ENCODE measurements around the gene LSM4. TPM values are rescaled to one million over a fixed set of nuclear protein-coding genes. Genes with fewer than 3 reads are reported as not detected.

The LSM4 gene
- total and polyA plus RNA-seq, 2 of the 13 experiments (the other 11 are each of a cell fraction or from before 2014, with no cell fraction given): 65.8 to 166 TPM

- TF ChIP-seq, protein P1, sequence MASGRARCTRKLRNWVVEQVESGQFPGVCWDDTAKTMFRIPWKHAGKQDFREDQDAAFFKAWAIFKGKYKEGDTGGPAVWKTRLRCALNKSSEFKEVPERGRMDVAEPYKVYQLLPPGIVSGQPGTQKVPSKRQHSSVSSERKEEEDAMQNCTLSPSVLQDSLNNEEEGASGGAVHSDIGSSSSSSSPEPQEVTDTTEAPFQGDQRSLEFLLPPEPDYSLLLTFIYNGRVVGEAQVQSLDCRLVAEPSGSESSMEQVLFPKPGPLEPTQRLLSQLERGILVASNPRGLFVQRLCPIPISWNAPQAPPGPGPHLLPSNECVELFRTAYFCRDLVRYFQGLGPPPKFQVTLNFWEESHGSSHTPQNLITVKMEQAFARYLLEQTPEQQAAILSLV (CRISPR knock-in tag; IDR thresholded peaks at IDR 0.05; ENCODE audit: borderline replicate concordance): no peak
- no peak for TF ChIP-seq MAF1 (CRISPR knock-in tag; IDR thresholded peaks at IDR 0.05; ENCODE audit: borderline replicate concordance)
- no peak for TF ChIP-seq CBFB (CRISPR knock-in tag; IDR thresholded peaks at IDR 0.05)
- TF ChIP-seq THAP7 (CRISPR knock-in tag; IDR thresholded peaks at IDR 0.05): no peak
- TF ChIP-seq SYNCRIP (IDR thresholded peaks at IDR 0.05; ENCODE audit: insufficient read depth, low read depth, low read length): no peak
- no peak for TF ChIP-seq ZNF644 (CRISPR knock-in tag; IDR thresholded peaks at IDR 0.05; ENCODE audit: low read depth)
- TF ChIP-seq ZNF414 (CRISPR knock-in tag; IDR thresholded peaks at IDR 0.05): no peak
- no peak; the same call in 1 of the 2 replicates for TF ChIP-seq DMAP1 (CRISPR knock-in tag; IDR thresholded peaks at IDR 0.05)
- TF ChIP-seq MTA1 (CRISPR knock-in tag; IDR thresholded peaks at IDR 0.05; ENCODE audit: borderline replicate concordance): no peak
- no peak for TF ChIP-seq KLF15 (CRISPR knock-in tag; IDR thresholded peaks at IDR 0.05; ENCODE audit: borderline replicate concordance)
- TF ChIP-seq ZFYVE20 (CRISPR knock-in tag; IDR thresholded peaks at IDR 0.05; ENCODE audit: borderline replicate concordance, low read depth): no peak
- TF ChIP-seq NCOA2 (CRISPR knock-in tag; IDR thresholded peaks at IDR 0.05): no peak
- no peak for TF ChIP-seq ZNF619 (CRISPR knock-in tag; IDR thresholded peaks at IDR 0.05)
- TF ChIP-seq ZNF543 (CRISPR knock-in tag; IDR thresholded peaks at IDR 0.05): no peak
- TF ChIP-seq ZNF781 (CRISPR knock-in tag; IDR thresholded peaks at IDR 0.05; ENCODE audit: borderline replicate concordance, not compliant biosample characterization): no peak
- no peak for TF ChIP-seq EZH2 (conservative IDR thresholded peaks at IDR 0.05; ENCODE audit: low read depth, low read length)
- TF ChIP-seq ZNF501 (CRISPR knock-in tag; IDR thresholded peaks at IDR 0.05): no peak; the same call in 1 of the 2 replicates
- no peak for TF ChIP-seq WIZ (CRISPR knock-in tag; IDR thresholded peaks at IDR 0.05)
- no peak for TF ChIP-seq ZNF121 (CRISPR knock-in tag; IDR thresholded peaks at IDR 0.05)
- no peak for TF ChIP-seq ZMAT5 (CRISPR knock-in tag; IDR thresholded peaks at IDR 0.05; ENCODE audit: borderline replicate concordance, low read depth)
- TF ChIP-seq, protein P2, sequence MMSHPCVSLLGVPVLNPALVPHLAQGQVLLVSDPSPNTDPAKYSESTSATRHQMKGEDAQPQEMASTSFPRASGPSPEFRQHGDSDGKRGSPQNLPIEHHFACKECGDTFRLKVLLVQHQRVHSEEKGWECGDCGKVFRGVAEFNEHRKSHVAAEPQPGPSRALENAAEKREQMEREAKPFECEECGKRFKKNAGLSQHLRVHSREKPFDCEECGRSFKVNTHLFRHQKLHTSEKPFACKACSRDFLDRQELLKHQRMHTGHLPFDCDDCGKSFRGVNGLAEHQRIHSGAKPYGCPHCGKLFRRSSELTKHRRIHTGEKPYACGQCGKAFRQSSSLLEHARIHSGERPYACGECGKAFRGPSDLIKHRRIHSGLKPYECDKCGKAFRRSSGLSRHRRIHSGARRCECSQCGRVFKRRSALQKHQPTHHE (CRISPR knock-in tag; IDR thresholded peaks at IDR 0.05; ENCODE audit: borderline replicate concordance): no peak
- TF ChIP-seq, protein P3, sequence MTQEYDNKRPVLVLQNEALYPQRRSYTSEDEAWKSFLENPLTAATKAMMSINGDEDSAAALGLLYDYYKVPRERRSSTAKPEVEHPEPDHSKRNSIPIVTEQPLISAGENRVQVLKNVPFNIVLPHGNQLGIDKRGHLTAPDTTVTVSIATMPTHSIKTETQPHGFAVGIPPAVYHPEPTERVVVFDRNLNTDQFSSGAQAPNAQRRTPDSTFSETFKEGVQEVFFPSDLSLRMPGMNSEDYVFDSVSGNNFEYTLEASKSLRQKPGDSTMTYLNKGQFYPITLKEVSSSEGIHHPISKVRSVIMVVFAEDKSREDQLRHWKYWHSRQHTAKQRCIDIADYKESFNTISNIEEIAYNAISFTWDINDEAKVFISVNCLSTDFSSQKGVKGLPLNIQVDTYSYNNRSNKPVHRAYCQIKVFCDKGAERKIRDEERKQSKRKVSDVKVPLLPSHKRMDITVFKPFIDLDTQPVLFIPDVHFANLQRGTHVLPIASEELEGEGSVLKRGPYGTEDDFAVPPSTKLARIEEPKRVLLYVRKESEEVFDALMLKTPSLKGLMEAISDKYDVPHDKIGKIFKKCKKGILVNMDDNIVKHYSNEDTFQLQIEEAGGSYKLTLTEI (CRISPR knock-in tag; conservative IDR thresholded peaks at IDR 0.05): no peak
- TF ChIP-seq ZNF326 (CRISPR knock-in tag; IDR thresholded peaks at IDR 0.05; ENCODE audit: borderline replicate concordance): no peak
- TF ChIP-seq SP4 (CRISPR knock-in tag; IDR thresholded peaks at IDR 0.05): no peak
- TF ChIP-seq MTERF4 (CRISPR knock-in tag; IDR thresholded peaks at IDR 0.05): no peak
Observed at GRCh38 chr19:18322318-18322758, 538 bp downstream of the LSM4 start (continued).
